Effector memory CD8-positive, alpha-beta T cell (primary cell): Measurements from ENCODE around the gene WDFY1.

Experiments used
- ATAC-seq: fragments of 150-1000 bp; cut with Tn5 transposase; replicated peaks from 2 replicates; pipeline ENCODE4 v1.10.0; 2021; ENCODE audit warnings: mild to moderate bottlenecking, moderate library complexity
- DNase-seq, 3 experiments: peaks; one replicate each; pipeline ENCODE4 v3.0.0; 2021
- H3K27ac Mint-ChIP-seq, 2 donors: one replicate each; pipeline ENCODE4 v1.8.0; 2022; ENCODE audit warnings: mild to moderate bottlenecking in 2 of 2, mixed read lengths in 2 of 2, moderate library complexity in 2 of 2
- H3K27me3 Mint-ChIP-seq, 2 donors: one replicate each; pipeline ENCODE4 v1.8.0; 2022; ENCODE audit warnings: mixed read lengths in 2 of 2
- H3K36me3 Mint-ChIP-seq: one replicate; pipeline ENCODE4 v1.8.0; 2022; ENCODE audit warnings: mild to moderate bottlenecking, moderate library complexity, mixed read lengths; ENCODE audit not compliant: insufficient read depth
- H3K4me1 Mint-ChIP-seq, 2 donors: one replicate each; pipeline ENCODE4 v1.8.0; 2022; ENCODE audit warnings: low read depth in 2 of 2, mixed read lengths in 2 of 2
- H3K4me3 Mint-ChIP-seq, 2 donors: one replicate each; pipeline ENCODE4 v1.8.0; 2022; ENCODE audit warnings: mild to moderate bottlenecking in 2 of 2, mixed read lengths in 2 of 2, moderate library complexity in 2 of 2
- H3K9me3 Mint-ChIP-seq, 2 donors: one replicate each; pipeline ENCODE4 v1.8.0; 2022; ENCODE audit warnings: mixed read lengths in 2 of 2

WDFY1 gene

DNA sequence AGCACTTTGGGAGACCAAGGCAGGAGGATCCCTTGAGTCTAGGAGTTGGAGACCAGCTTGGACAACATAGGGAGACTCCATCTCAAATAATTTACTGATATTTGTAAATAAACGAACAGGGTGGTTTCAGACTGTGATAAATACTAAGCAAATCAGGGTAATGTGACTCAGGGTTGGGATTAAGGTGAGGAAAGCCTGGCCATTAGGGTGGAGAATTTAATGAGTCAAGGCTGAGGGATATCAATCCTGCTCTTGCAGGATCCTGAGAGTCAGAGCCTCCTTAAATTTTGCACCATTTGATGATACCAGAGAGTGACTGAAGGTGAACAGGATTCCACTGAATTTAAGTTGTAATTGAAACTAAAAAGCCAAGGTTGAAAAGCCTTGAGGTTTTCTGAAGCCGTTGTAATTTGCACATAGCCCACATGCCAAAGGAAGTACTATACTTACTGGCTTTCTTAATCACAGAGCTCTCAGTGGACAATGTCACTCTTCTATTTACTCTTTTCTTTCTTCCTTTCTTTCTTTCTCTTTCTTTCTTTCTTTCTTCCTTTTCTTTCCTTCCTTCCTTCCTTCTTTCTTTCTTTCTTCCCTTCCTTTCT, 79.1 kb downstream of the WDFY1 start:
- Mint-ChIP-seq H3K9me3 (no peaks in the 10 kb centered on the region), H3K27me3 (no peaks in the 10 kb centered on the region), H3K4me3 (peak overlapping the region; percentile 19 to 34), H3K4me1 (peaks cover 18 to 19% of the 10 kb centered on the region in 2 donors), H3K36me3 (peaks cover 2% of the 10 kb centered on the region), H3K27ac (peak overlapping the region in 1 of 2 donors; percentile 49)
- no peak for DNase-seq
- ATAC-seq = peak; percentile 60

- H3K4me3 Mint-ChIP-seq = peak overlapping the region; percentile 19 to 53
- H3K27me3 Mint-ChIP-seq = no peaks in the 10 kb centered on the region
Observed at GRCh38 chr2:223865124-223865523, 80.0 kb downstream of the WDFY1 start.

GRCh38 chr2:223863491-223863890, 81.6 kb downstream of the WDFY1 start:
- no peak for ATAC-seq
- no peaks in the 10 kb centered on the region for H3K9me3 Mint-ChIP-seq
- no peak for DNase-seq
- no peak overlapping the region for H3K4me3 Mint-ChIP-seq
- no peaks in the 10 kb centered on the region for H3K27me3 Mint-ChIP-seq
- H3K4me1 Mint-ChIP-seq = peaks cover 23 to 28% of the 10 kb centered on the region in 2 donors
- peaks cover 3% of the 10 kb centered on the region for H3K36me3 Mint-ChIP-seq
- no peak overlapping the region for H3K27ac Mint-ChIP-seq

More at GRCh38 chr2:223865124-223865523, 80.0 kb downstream of the WDFY1 start:
- Mint-ChIP-seq H3K27ac (peak overlapping the region in 1 of 2 donors; percentile 49), H3K36me3 (no peaks in the 10 kb centered on the region), H3K9me3 (no peaks in the 10 kb centered on the region), H3K4me1 (peaks cover 18 to 19% of the 10 kb centered on the region in 2 donors)
- DNase-seq (peak in 2 of 3 experiments; percentile 8 to 29), ATAC-seq (peak; percentile 92)

DNA sequence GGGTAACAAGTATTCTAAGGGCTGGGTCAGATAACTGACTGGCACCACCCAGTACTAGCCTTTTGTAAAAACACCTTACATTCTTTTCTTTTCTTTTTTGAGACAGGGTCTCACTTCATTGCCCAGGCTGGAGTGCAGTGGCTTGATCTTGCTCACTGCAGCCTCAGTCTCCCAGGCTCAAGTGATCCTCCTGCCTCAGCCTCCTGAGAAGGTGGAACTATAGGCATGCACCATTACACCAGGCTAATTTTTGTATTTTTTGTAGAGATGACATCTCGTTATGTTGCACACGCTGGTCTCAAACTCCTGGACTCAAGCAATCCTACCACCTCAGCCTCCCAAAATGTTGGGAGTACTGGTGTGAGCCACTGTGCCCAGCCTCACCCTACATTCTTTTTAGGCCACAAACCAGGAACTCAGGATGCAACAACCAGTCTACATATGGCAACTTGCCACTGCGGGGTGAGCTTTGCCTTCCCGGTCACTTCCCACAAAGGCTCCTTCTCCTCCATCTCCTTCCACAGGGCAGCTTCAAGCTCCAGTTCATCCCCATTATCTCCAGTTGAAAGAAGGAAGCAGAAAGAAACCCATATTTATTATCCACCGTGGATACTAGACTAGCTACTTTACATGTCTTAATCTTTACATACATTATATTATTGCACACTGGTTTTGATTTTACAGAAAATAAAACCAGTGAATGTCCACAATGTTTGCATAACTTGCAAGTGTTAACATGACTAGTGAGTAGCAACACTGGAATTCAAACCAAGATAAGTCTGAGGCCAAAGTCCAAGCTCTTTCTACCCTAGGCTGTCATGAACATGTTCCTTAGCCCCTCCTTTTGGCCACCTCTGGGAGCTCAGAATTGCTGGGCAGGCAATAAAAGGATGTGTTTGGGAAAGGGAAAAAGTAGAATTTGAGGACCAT, 84.1 kb downstream of the WDFY1 start:
- Mint-ChIP-seq H3K4me1 (peaks cover 20 to 22% of the 10 kb centered on the region in 2 donors), H3K36me3 (peaks cover 3% of the 10 kb centered on the region), H3K27me3 (no peaks in the 10 kb centered on the region), H3K4me3 (no peak overlapping the region), H3K27ac (peak overlapping the region; percentile 25 to 49), H3K9me3 (no peaks in the 10 kb centered on the region)
- DNase-seq = no peak
- ATAC-seq = no peak

- ATAC-seq (peak; percentile 67), DNase-seq (no peak)
- Mint-ChIP-seq H3K36me3 (peaks cover 3% of the 10 kb centered on the region), H3K9me3 (no peaks in the 10 kb centered on the region), H3K27me3 (no peaks in the 10 kb centered on the region), H3K27ac (peak overlapping the region in 1 of 2 donors; percentile 17), H3K4me3 (no peak overlapping the region), H3K4me1 (peaks cover 6 to 19% of the 10 kb centered on the region in 2 donors)
Observed at GRCh38 chr2:223859070-223859469, 86.1 kb downstream of the WDFY1 start.

DNA sequence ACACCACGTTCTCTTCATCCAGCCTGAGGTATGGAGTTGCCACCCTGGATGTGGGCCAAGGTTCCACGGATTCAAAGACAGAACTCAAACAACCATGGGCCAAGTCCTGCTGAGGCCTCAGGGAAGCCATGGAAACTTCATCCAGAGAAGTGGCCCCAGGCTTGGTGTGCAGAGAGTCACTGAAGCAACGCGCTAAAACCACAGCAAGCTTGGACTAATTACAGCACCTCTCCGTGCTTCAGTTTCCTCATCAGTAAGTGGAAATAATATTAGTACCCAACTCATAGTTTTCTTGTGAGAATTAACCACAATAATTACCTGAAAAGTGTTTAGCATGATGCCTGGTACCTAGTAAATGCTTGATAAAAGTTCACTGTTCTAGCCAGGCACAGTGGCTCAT, 88.6 kb downstream of the WDFY1 start:
- Mint-ChIP-seq H3K36me3 (peaks cover 3% of the 10 kb centered on the region), H3K4me1 (peaks cover 6 to 23% of the 10 kb centered on the region in 2 donors), H3K27me3 (no peaks in the 10 kb centered on the region), H3K27ac (peak overlapping the region in 1 of 2 donors; percentile 15), H3K9me3 (no peaks in the 10 kb centered on the region), H3K4me3 (no peak overlapping the region)
- ATAC-seq = no peak
- no peak for DNase-seq

- peaks cover 8 to 23% of the 10 kb centered on the region in 2 donors for H3K4me1 Mint-ChIP-seq
- H3K27ac Mint-ChIP-seq = peak overlapping the region in 1 of 2 donors; percentile 15
- no peak overlapping the region for H3K4me3 Mint-ChIP-seq
- peaks cover 3% of the 10 kb centered on the region for H3K36me3 Mint-ChIP-seq
- H3K9me3 Mint-ChIP-seq = no peaks in the 10 kb centered on the region
- DNase-seq (no peak), ATAC-seq (no peak)
- no peaks in the 10 kb centered on the region for H3K27me3 Mint-ChIP-seq
Observed at GRCh38 chr2:223856021-223856420, 89.1 kb downstream of the WDFY1 start.

DNA sequence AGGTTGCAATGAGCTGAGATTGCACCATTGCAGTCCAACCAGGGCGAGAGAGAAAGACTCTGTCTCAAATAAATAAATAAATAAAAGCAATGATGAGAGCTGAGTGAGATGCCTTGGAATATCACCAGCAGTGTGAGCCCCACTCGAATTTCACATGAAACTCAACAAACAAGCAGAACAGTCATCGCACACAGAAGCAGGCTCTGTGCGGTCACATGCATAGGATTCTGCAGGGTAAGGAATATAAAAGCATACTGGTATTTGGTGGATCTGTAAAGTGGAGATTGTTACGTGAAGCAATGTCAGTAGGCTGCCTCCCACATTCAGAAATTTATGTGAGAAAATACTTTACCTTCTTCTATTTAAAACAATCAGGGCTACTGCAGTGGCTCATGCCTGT, 89.7 kb downstream of the WDFY1 start:
- no peak for ATAC-seq
- peaks cover 3% of the 10 kb centered on the region for H3K36me3 Mint-ChIP-seq
- no peaks in the 10 kb centered on the region for H3K27me3 Mint-ChIP-seq
- no peak overlapping the region for H3K4me3 Mint-ChIP-seq
- peaks cover 8 to 23% of the 10 kb centered on the region in 2 donors for H3K4me1 Mint-ChIP-seq
- no peaks in the 10 kb centered on the region for H3K9me3 Mint-ChIP-seq
- H3K27ac Mint-ChIP-seq = peak overlapping the region; percentile 30 to 80
- DNase-seq = no peak

- Mint-ChIP-seq H3K9me3 (no peaks in the 10 kb centered on the region), H3K27ac (peak overlapping the region; percentile 30 to 80), H3K36me3 (peaks cover 3% of the 10 kb centered on the region), H3K4me3 (peak overlapping the region in 1 of 2 donors; percentile 21), H3K4me1 (peaks cover 8 to 23% of the 10 kb centered on the region in 2 donors), H3K27me3 (no peaks in the 10 kb centered on the region)
- ATAC-seq = no peak
- no peak for DNase-seq
Observed at GRCh38 chr2:223854741-223855140, 90.4 kb downstream of the WDFY1 start.

GRCh38 chr2:223853425-223853837, 91.7 kb downstream of the WDFY1 start:
- no peaks in the 10 kb centered on the region for H3K27me3 Mint-ChIP-seq
- no peaks in the 10 kb centered on the region for H3K36me3 Mint-ChIP-seq
- no peak for ATAC-seq
- H3K9me3 Mint-ChIP-seq = no peaks in the 10 kb centered on the region
- H3K27ac Mint-ChIP-seq = no peak overlapping the region
- no peak for DNase-seq
- H3K4me3 Mint-ChIP-seq = no peak overlapping the region
- H3K4me1 Mint-ChIP-seq = peaks cover 2 to 14% of the 10 kb centered on the region in 2 donors

DNA sequence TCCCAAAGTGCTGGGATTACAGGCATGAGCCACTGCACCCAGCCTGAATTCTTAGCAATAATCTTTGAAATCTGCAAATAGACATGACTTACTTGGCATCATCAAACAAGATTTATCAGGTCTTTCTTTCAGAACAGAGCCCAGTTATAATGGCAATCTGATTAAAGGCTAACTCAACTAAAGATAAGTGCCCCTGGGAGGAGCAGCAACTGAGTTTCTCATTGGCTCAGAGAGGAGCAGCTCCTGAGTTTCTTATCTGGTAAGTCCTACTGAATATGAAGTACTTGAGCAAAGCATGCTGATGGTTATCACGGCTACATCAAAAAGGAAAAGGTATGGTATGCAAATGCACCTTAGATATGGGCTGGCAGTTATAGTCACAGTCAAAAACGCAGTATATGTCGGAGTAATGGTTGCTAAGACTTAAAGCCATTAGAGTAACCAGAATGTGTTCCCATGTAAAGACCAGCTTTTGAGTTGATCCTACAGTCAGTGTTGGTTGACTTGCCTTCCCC, 92.8 kb downstream of the WDFY1 start:
- Mint-ChIP-seq H3K36me3 (no peaks in the 10 kb centered on the region), H3K4me3 (no peak overlapping the region), H3K9me3 (no peaks in the 10 kb centered on the region), H3K27ac (no peak overlapping the region), H3K27me3 (no peaks in the 10 kb centered on the region), H3K4me1 (peaks cover 2 to 14% of the 10 kb centered on the region in 2 donors)
- ATAC-seq = no peak
- no peak for DNase-seq

DNA sequence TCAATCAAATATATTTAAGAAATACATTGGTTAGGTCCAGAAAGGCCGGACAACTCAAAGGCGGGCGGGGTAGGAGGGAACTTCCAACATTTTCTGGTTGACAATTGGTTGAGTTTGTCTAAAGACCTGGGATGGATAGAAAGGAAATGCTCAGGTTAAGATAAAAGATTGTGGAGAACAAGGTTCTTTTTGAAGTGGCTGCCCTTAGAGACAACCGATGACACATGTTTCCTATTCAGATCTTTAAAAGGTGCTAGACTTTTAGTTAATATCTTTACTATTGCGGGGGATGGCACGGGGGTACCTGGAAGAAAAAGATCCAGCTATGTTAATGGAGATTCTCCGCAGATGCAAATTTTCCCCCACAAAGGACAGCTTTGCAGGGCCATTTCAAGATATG, 97.7 kb downstream of the WDFY1 start:
- no peaks in the 10 kb centered on the region for H3K36me3 Mint-ChIP-seq
- ATAC-seq (no peak), DNase-seq (no peak)
- no peaks in the 10 kb centered on the region for H3K9me3 Mint-ChIP-seq
- H3K27me3 Mint-ChIP-seq = no peaks in the 10 kb centered on the region
- no peak overlapping the region for H3K27ac Mint-ChIP-seq
- peaks cover 0 to 2% of the 10 kb centered on the region in 2 donors for H3K4me1 Mint-ChIP-seq
- H3K4me3 Mint-ChIP-seq = no peak overlapping the region

- H3K27me3 Mint-ChIP-seq = no peaks in the 10 kb centered on the region
- H3K9me3 Mint-ChIP-seq = no peaks in the 10 kb centered on the region
- H3K36me3 Mint-ChIP-seq = no peaks in the 10 kb centered on the region
- DNase-seq (no peak), ATAC-seq (no peak)
- peaks cover 0 to 2% of the 10 kb centered on the region in 2 donors for H3K4me1 Mint-ChIP-seq
- H3K27ac Mint-ChIP-seq = no peak overlapping the region
- H3K4me3 Mint-ChIP-seq = no peak overlapping the region
Observed at GRCh38 chr2:223846515-223846914, 98.6 kb downstream of the WDFY1 start.
